Heart left ventricle (tissue), 16 donors: ENCODE measurements around the gene FRMD1. TPM values are rescaled to one million over a fixed set of nuclear protein-coding genes. Genes with fewer than 3 reads are reported as not detected.

Experiments used
- ATAC-seq, 4 donors: fragments of 200-7000 bp; cut with Tn5 transposase; one replicate each; pipeline ENCODE4 v1.9.1; 2020 to 2022; ENCODE audit warnings: moderate library complexity in 4 of 4, mild to moderate bottlenecking in 3 of 4, moderate number of reproducible peaks in 1 of 4
- DNase-seq, 5 donors: peaks; one replicate each; pipeline ENCODE4 v3.0.0-alpha.2; 2020
- H3K27ac ChIP-seq, 12 donors: fragments of 200-600 bp; sonication (generic) in 4 of 12; one replicate each; pipeline versions ENCODE4 v1.5.0 to v1.8.0; 2016 to 2022; ENCODE audit warnings: mild to moderate bottlenecking in 2 of 12
- H3K27me3 ChIP-seq, 9 donors: fragments of 200-600 bp; sonication (generic) in 2 of 9; one replicate each; pipeline versions ENCODE4 v1.5.1 to v1.8.0; 2016 to 2022; ENCODE audit warnings: mild to moderate bottlenecking in 3 of 9
- H3K36me3 ChIP-seq, 9 donors: fragments of 200-600 bp; sonication (generic) in 2 of 9; one replicate each; pipeline versions ENCODE4 v1.5.0 to v1.8.0; 2018 to 2022; ENCODE audit warnings: mild to moderate bottlenecking in 2 of 9
- H3K4me1 ChIP-seq, 12 donors: fragments of 200-600 bp; sonication (generic) in 4 of 12; one replicate each; pipeline versions ENCODE4 v1.5.0 to v1.8.0; 2016 to 2022; ENCODE audit warnings: mild to moderate bottlenecking in 3 of 12
- H3K4me3 ChIP-seq, 12 donors: fragments of 200-600 bp; sonication (generic) in 4 of 12; one replicate each; pipeline versions ENCODE4 v1.5.0 to v1.8.0; 2017 to 2022; ENCODE audit warnings: mild to moderate bottlenecking in 9 of 12, moderate library complexity in 4 of 12
- H3K9me3 ChIP-seq, 12 donors: fragments of 200-600 bp; sonication (generic) in 4 of 12; one replicate each; pipeline versions ENCODE4 v1.5.0 to v1.8.0; 2016 to 2022; ENCODE audit warnings: mild to moderate bottlenecking in 1 of 12
- CTCF ChIP-seq, 12 donors: fragments of 200-600 bp; sonication (generic) in 4 of 12; IDR thresholded peaks; one replicate each; pipeline versions ENCODE4 v1.5.0 to v1.8.0; 2018 to 2022; ENCODE audit warnings: antibody characterized with exemption in 12 of 12, mild to moderate bottlenecking in 5 of 12
- POLR2A ChIP-seq, 2 donors: fragments of 450-650 bp; IDR thresholded peaks; one replicate each; pipeline ENCODE4 v1.6.1; 2017; ENCODE audit warnings: antibody characterized with exemption in 2 of 2, mild to moderate bottlenecking in 2 of 2, moderate library complexity in 2 of 2
- WGBS, 4 donors: extraction: QIAGEN DNeasy Blood & Tissue Kit in 2 of 4; methylation state at CpG; one replicate each; pipeline versions ENCODE4 v1.1.5 to v1.1.7; 2013 to 2018; 5-methylcytosine and 5-hydroxymethylcytosine counted together
- intact Hi-C, 10 donors: fragments of 100-400 bp; cut with DNase I; formaldehyde crosslinking; loops; one replicate each; pipeline versions ENCODE4 v1.11.1 to v1.14.2; 2022
- polyA plus RNA-seq, 2 donors: library from polyadenylated mRNA; stranded (reverse); fragments of 200-250 nt; gene quantifications; one replicate each; pipeline ENCODE4 v1.2.3, GENCODE V29; 2013
- total RNA-seq, 9 donors: library from RNA; depleted of rRNA in 2 of 9; stranded (reverse); fragments of >200 nt in 2 of 9; fragmentation: NEBNext Ultra II Directional in 3 of 9; extraction: Animal tissue kit (Norgen Biotek cat#: 25700) in 3 of 9; gene quantifications; one replicate each; pipeline versions ENCODE4 v1.1.0 to v1.2.4, GENCODE V29; 2016 to 2023
- donor health status: ischemic (EF 13 %, LVEDD 7.1; RV severe dilation, severe dysfunction).
- donor health status: healthy with polysubstance abuse.
- donor health status: DM: no; HTN: yes; CAD: no.
- donor health status: DM: no; HTN: no; CAD: no.
- donor health status: ischemic (EF 25% LVEDD 6.9; RV normal size, moderate dysfunction).
- donor health status: ischemic (EF 25% LVEDD 5.7; RV mildly dilated, moderate dysfunction).
- donor health status: healthy.
- donor health status: DM: yes; HTN: yes; CAD: no.
- donor health status: ischemic (EF 35%, LVEDD 5.7; RV mildly dilated, moderate dysfunction).
- donor health status: nonischemic (EF 11% LVEDD 7.7; RV severe dilation, severe dysfunction).
- donor health status: DM: yes; HTN: yes; CAD: no.
- donor health status: PGD.
- donor health status: ischemic (EF 29% LVEDD 5.4; RV normal size, mild dysfunction).
- donor health status: nonischemic (EF 23%, LVEDD 6.1; RV moderate dilation, normal function).

Gene FRMD1
- total and polyA plus RNA-seq, 11 donors = 0.04 to 0.50 (median 0.14) TPM; not detected in 7

- Histone ChIP-seq H3K27me3 (no peaks in the 10 kb centered on the region), H3K36me3 (no peaks in the 10 kb centered on the region), H3K27ac (no peak overlapping the region), H3K4me3 (no peak overlapping the region), H3K4me1 (peaks cover 13 to 42% (median 25%) of the 10 kb centered on the region in 12 donors), H3K9me3 (no peaks in the 10 kb centered on the region)
- intact Hi-C loops = loop anchor here in 5 of 10 donors (5.0 to 10.0 kb wide), 4 partner anchors 48 to 147 kb away; no protein-coding TSS in a partner anchor
- 94 to 97% (median 96%) methylated on average over 15 to 30 of the region's 30 CpGs for WGBS, 4 donors
- TF ChIP-seq CTCF (IDR thresholded peaks at IDR 0.05) = no peak
- no peak for TF ChIP-seq POLR2A (IDR thresholded peaks at IDR 0.05)
- ATAC-seq = no peak
- no peak for DNase-seq
Observed at GRCh38 chr6:168058691-168059551, 20.1 kb downstream of the FRMD1 start.

- peaks cover 13 to 49% (median 29%) of the 10 kb centered on the region in 12 donors for H3K4me1 ChIP-seq
- TF ChIP-seq CTCF (IDR thresholded peaks at IDR 0.05) (no peak), POLR2A (IDR thresholded peaks at IDR 0.05) (no peak)
- 91 to 97% (median 96%) methylated on average over 14 of the region's 14 CpGs for WGBS, 4 donors
- no peak overlapping the region for H3K27ac ChIP-seq
- H3K27me3 ChIP-seq = no peaks in the 10 kb centered on the region
- no peaks in the 10 kb centered on the region for H3K36me3 ChIP-seq
- H3K9me3 ChIP-seq = no peaks in the 10 kb centered on the region
- no peak overlapping the region for H3K4me3 ChIP-seq
- ATAC-seq (no peak), DNase-seq (no peak)
- intact Hi-C loops = loop anchor here in 5 of 10 donors (5.0 to 10.0 kb wide), 4 partner anchors 49 to 146 kb away; no protein-coding TSS in a partner anchor
Observed at GRCh38 chr6:168057836-168058235, 21.2 kb downstream of the FRMD1 start.

GRCh38 chr6:168056892-168057527 lies 22.0 kb downstream of the FRMD1 start:
- no peak for ATAC-seq
- whole genome bisulfite sequencing, 4 donors = 88 to 98% (median 92%) methylated on average over 22 to 24 of the region's 24 CpGs
- no peaks in the 10 kb centered on the region for H3K36me3 ChIP-seq
- no peak overlapping the region for H3K27ac ChIP-seq
- H3K9me3 ChIP-seq = no peaks in the 10 kb centered on the region
- DNase-seq = no peak
- no peaks in the 10 kb centered on the region for H3K27me3 ChIP-seq
- H3K4me3 ChIP-seq = no peak overlapping the region
- TF ChIP-seq POLR2A (IDR thresholded peaks at IDR 0.05) = no peak
- no peak for TF ChIP-seq CTCF (IDR thresholded peaks at IDR 0.05)
- peaks cover 13 to 49% (median 29%) of the 10 kb centered on the region in 12 donors for H3K4me1 ChIP-seq
- intact Hi-C loops = loop anchor here in 5 of 10 donors (5.0 to 10.0 kb wide), 4 partner anchors 50 to 145 kb away; no protein-coding TSS in a partner anchor
